CD4-positive, alpha-beta T cell (primary cell): ENCODE data around the gene ZNF592. TPM values are rescaled to one million over a fixed set of nuclear protein-coding genes. Genes with fewer than 3 reads are reported as not detected.

ENCODE experiments used
- ATAC-seq: fragments of 200-7000 bp; cut with Tn5 transposase; one replicate; pipeline ENCODE4 v1.10.0; 2022; ENCODE audit warnings: mild to moderate bottlenecking; ENCODE audit not compliant: poor library complexity
- CTCF ChIA-PET: fragments of 350-600 bp; sonication (Branson Sonifier 250); formaldehyde crosslinking; loops from one replicate; lab custom pipeline; 2021; ENCODE audit warnings: antibody characterized with exemption, inconsistent platforms; lab: Charles Lee
- POLR2A ChIA-PET: fragments of 350-600 bp; sonication (Branson Sonifier 250); formaldehyde crosslinking; loops from one replicate; lab custom pipeline; 2021; ENCODE audit warnings: antibody characterized with exemption, inconsistent platforms; lab: Charles Lee
- DNase-seq, 14 experiments: peaks; one replicate each; pipeline ENCODE4 v3.0.0-alpha.2; 2013 to 2020; ENCODE audit warnings: mixed read lengths in 2 of 14
- H3K27ac ChIP-seq, 2 donors: one replicate each; pipeline versions ENCODE4 v1.5.1 to v1.7.0; 2013; ENCODE audit warnings: low read length in 2 of 2, low read depth in 1 of 2, mild to moderate bottlenecking in 1 of 2
- H3K27me3 ChIP-seq, 2 experiments: 1 replicate in 1 of 2; 2 replicates in 1 of 2; pipeline versions ENCODE4 v1.6.1 to v1.7.0; 2013; ENCODE audit warnings: low read length in 2 of 2, control low read depth in 1 of 2, mild to moderate bottlenecking in 1 of 2, moderate library complexity in 1 of 2; ENCODE audit not compliant: insufficient read depth in 2 of 2, control insufficient read depth in 1 of 2
- H3K36me3 ChIP-seq: one replicate; pipeline ENCODE4 v1.6.1; 2013; ENCODE audit warnings: low read length, control low read depth; ENCODE audit not compliant: insufficient read depth
- H3K4me1 ChIP-seq: one replicate; pipeline ENCODE4 v1.6.1; 2013; ENCODE audit warnings: low read length, control low read depth; ENCODE audit not compliant: insufficient read depth
- H3K4me3 ChIP-seq: one replicate; pipeline ENCODE4 v1.5.1; 2013; ENCODE audit warnings: mild to moderate bottlenecking, low read length, moderate library complexity
- H3K9me3 ChIP-seq, 2 experiments: 1 replicate in 1 of 2; 2 replicates in 1 of 2; pipeline versions ENCODE4 v1.6.1 to v1.7.0; 2013; ENCODE audit warnings: low read length in 2 of 2, mild to moderate bottlenecking in 2 of 2, control low read depth in 1 of 2, moderate library complexity in 1 of 2; ENCODE audit not compliant: control insufficient read depth in 1 of 2, insufficient read depth in 1 of 2
- H3K27ac Mint-ChIP-seq: one replicate; pipeline ENCODE4 v1.8.0; 2020; ENCODE audit warnings: mixed read lengths
- H3K27me3 Mint-ChIP-seq: one replicate; pipeline ENCODE4 v1.8.0; 2021; ENCODE audit warnings: mixed read lengths
- H3K36me3 Mint-ChIP-seq: one replicate; pipeline ENCODE4 v1.8.0; 2021; ENCODE audit warnings: low read depth, mixed read lengths
- H3K4me1 Mint-ChIP-seq: one replicate; pipeline ENCODE4 v1.8.0; 2021; ENCODE audit warnings: low read depth, mixed read lengths
- H3K4me3 Mint-ChIP-seq: one replicate; pipeline ENCODE4 v1.8.0; 2020; ENCODE audit warnings: mild to moderate bottlenecking, mixed read lengths
- H3K9me3 Mint-ChIP-seq: one replicate; pipeline ENCODE4 v1.8.0; 2020; ENCODE audit warnings: mixed read lengths
- intact Hi-C, 2 experiments: fragments of 100-400 bp; cut with DNase I in 1 of 2; cut with micrococcal nuclease in 1 of 2; formaldehyde crosslinking; loops; one replicate each; pipeline versions ENCODE4 v1.15.1 to v1.9.0; 2023 to 2025; cut with DNase I, micrococcal nuclease
- total RNA-seq, 174 experiments: library from RNA in 2 of 174; stranded (reverse) in 2 of 174; gene quantifications; one replicate each; pipeline ENCODE4 v1.2.3 and lab custom pipeline; 2021 to 2026
- TF ChIP-seq, protein P1 (sequence below): fragments of 200-600 bp; IDR thresholded peaks from one replicate; pipeline ENCODE4 v1.8.0; 2022; ENCODE audit warnings: antibody characterized with exemption, mild to moderate bottlenecking

The ZNF592 gene
- total RNA-seq, 2 experiments from 2014 or later = 37.5 to 38.2 TPM

DNA sequence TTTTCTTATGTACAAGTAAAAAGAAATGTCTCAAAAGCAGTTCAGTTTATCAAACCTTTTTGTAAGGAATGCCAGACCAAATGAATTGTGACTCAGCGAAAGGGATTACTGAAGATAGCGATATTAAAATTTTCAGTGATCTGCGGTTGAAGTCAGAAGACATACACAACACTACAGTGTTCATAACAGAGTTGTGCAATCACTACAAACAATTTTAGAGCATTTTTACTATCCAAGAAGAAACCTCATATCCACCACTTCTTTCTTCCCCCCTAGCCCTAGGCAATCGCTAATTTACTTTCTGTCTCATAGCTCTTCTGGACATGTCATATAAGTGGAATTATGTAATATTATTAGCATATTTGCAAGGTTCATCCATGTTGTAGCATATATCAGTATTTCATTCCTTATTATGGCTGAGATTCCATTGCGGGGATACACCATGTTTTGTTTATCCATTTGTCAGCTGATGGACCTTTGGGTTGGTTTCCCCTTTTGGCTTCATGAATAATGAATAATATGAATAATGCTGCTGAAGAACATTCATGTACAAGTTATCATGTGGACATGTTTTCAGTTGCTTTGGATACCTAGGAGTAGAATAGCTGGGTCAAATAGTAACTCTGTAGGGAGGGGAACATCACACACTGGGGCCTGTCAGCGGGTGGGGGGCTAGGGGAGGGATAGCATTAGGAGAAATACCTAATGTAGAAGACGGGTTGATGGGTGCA lies 45.2 kb downstream of the ZNF592 start:
- Histone ChIP-seq H3K27me3 (no peaks in the 10 kb centered on the region), H3K4me3 (no peak overlapping the region), H3K4me1 (peaks cover 2% of the 10 kb centered on the region), H3K27ac (no peak overlapping the region), H3K9me3 (no peaks in the 10 kb centered on the region), H3K36me3 (peaks cover 59% of the 10 kb centered on the region)
- TF ChIP-seq, protein P1, sequence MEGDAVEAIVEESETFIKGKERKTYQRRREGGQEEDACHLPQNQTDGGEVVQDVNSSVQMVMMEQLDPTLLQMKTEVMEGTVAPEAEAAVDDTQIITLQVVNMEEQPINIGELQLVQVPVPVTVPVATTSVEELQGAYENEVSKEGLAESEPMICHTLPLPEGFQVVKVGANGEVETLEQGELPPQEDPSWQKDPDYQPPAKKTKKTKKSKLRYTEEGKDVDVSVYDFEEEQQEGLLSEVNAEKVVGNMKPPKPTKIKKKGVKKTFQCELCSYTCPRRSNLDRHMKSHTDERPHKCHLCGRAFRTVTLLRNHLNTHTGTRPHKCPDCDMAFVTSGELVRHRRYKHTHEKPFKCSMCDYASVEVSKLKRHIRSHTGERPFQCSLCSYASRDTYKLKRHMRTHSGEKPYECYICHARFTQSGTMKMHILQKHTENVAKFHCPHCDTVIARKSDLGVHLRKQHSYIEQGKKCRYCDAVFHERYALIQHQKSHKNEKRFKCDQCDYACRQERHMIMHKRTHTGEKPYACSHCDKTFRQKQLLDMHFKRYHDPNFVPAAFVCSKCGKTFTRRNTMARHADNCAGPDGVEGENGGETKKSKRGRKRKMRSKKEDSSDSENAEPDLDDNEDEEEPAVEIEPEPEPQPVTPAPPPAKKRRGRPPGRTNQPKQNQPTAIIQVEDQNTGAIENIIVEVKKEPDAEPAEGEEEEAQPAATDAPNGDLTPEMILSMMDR = no peak
- DNase-seq (no peak), ATAC-seq (no peak)
- ChIA-PET CTCF (no interaction called here), POLR2A (no interaction called here)
- Mint-ChIP-seq H3K36me3 (peaks cover 83% of the 10 kb centered on the region), H3K27ac (no peak overlapping the region), H3K9me3 (no peaks in the 10 kb centered on the region), H3K27me3 (no peaks in the 10 kb centered on the region), H3K4me1 (peaks cover 15% of the 10 kb centered on the region), H3K4me3 (no peak overlapping the region)
- intact Hi-C loops = no loop called here

- Mint-ChIP-seq H3K4me3 (no peak overlapping the region), H3K36me3 (peaks cover 87% of the 10 kb centered on the region), H3K9me3 (no peaks in the 10 kb centered on the region), H3K27me3 (no peaks in the 10 kb centered on the region), H3K27ac (no peak overlapping the region), H3K4me1 (peaks cover 13% of the 10 kb centered on the region)
- TF ChIP-seq, protein P1 = no peak
- H3K9me3 ChIP-seq = no peaks in the 10 kb centered on the region
- intact Hi-C loops = no loop called here
- H3K27me3 ChIP-seq = no peaks in the 10 kb centered on the region
- ChIA-PET POLR2A (no interaction called here), CTCF (no interaction called here)
- no peak overlapping the region for H3K4me3 ChIP-seq
- no peak overlapping the region for H3K27ac ChIP-seq
- ATAC-seq (no peak), DNase-seq (no peak)
- peaks cover 64% of the 10 kb centered on the region for H3K36me3 ChIP-seq
- H3K4me1 ChIP-seq = peaks cover 2% of the 10 kb centered on the region
Measured at GRCh38 chr15:84794162-84794547, 45.8 kb downstream of the ZNF592 start.

GRCh38 chr15:84795186-84795585 lies 46.8 kb downstream of the ZNF592 start:
- Mint-ChIP-seq H3K36me3 (peaks cover 95% of the 10 kb centered on the region), H3K4me1 (peaks cover 8% of the 10 kb centered on the region), H3K9me3 (no peaks in the 10 kb centered on the region), H3K4me3 (no peak overlapping the region), H3K27me3 (no peaks in the 10 kb centered on the region), H3K27ac (no peak overlapping the region)
- ChIA-PET POLR2A (no interaction called here), CTCF (no interaction called here)
- Histone ChIP-seq H3K4me3 (no peak overlapping the region), H3K27me3 (no peaks in the 10 kb centered on the region), H3K27ac (no peak overlapping the region), H3K9me3 (no peaks in the 10 kb centered on the region), H3K4me1 (no peaks in the 10 kb centered on the region), H3K36me3 (peaks cover 73% of the 10 kb centered on the region)
- no peak for ATAC-seq
- no peak for DNase-seq
- TF ChIP-seq, protein P1 = no peak
- intact Hi-C loops = no loop called here
